Endometrial microvascular endothelial cells (primary cell): ENCODE data around the gene NCAM1. TPM values are rescaled to one million over a fixed set of nuclear protein-coding genes. Genes with fewer than 3 reads are reported as not detected.
"Not testable (repeated sequence)": the region's sequence is repeated elsewhere in the genome, so short reads cannot be mapped to it uniquely, and the experiment has no call there.

Source experiments
- in situ Hi-C: cut with HindIII; loops from 2 replicates; pipeline ENCODE4 v1.10.0; 2017; ENCODE audit warnings: low sequenced_read_pairs, low pct_unique_long_range_greater_than_20kb; ENCODE audit errors: inconsistent ontology term
- total RNA-seq: library from RNA; depleted of rRNA; stranded (reverse); fragments of >200 nt; gene quantifications from one replicate; pipeline ENCODE4 v1.2.3, GENCODE V29; 2015; ENCODE audit errors: inconsistent ontology term

The NCAM1 gene
- total RNA-seq, 1 donor from 2014 or later = not detected

GRCh38 chr11:113014262-113015097 lies 53.3 kb downstream of the NCAM1 start:
- in situ Hi-C loops = no loop called here

DNA sequence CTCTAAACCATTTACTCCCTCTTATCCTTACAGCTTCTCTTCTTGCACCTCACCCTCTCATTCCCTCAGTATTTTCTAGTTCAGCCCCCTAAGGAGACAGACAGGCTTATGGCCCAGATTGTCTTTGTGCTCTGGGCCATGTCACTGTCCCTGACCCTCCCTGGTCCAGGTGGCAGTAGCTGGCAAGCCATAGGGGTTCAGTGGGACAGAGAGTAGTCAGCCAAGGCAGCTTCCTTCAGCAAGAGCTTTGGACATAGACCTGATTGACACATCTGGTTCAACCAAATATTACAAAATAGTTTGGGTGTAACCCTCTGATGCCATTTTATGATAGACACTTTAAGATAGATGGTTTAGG lies 53.9 kb downstream of the NCAM1 start:
- in situ Hi-C loops = no loop called here

GRCh38 chr11:113016905-113017304 lies 55.7 kb downstream of the NCAM1 start:
- in situ Hi-C loops = no loop called here

- in situ Hi-C loops = no loop called here
Measured at GRCh38 chr11:113018913-113019312, 57.7 kb downstream of the NCAM1 start.

DNA sequence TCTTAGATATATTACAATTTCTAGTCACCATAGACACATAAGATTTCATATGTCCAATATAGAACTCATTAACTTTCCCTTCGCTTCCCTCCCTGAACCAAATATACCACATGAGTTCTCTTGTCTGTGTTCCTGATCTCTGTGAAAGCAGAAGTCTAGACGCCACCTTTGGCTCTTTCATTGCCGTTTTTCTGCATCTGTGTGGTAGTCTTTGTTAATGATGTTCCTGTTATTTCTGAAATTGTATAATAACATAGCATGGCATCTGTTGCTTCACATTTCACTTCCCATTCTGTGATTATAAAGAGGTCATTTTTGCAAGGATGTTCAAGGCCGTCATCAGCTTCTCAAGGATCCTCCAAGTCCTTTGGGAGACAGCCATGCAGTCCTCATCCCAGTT lies 58.5 kb downstream of the NCAM1 start:
- in situ Hi-C loops = no loop called here

DNA sequence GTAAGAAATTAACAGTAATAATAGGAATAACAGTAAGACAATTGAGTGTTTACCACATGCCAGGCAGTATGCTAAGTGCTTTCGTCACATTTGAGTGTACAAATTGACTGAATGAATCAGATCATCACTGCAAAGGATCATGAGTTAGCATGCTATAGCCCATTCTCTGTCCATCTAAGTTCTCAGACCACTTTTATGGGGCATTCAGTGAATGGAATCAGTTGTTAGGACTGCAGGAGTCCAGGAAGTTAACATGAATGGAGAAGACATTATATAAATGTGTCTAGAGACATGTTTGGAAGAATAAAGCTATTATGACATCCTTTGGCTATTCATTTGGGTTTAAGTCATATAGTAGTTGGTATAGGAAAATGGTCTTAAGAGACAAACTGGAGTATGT lies 59.9 kb downstream of the NCAM1 start:
- in situ Hi-C loops = no loop called here

DNA sequence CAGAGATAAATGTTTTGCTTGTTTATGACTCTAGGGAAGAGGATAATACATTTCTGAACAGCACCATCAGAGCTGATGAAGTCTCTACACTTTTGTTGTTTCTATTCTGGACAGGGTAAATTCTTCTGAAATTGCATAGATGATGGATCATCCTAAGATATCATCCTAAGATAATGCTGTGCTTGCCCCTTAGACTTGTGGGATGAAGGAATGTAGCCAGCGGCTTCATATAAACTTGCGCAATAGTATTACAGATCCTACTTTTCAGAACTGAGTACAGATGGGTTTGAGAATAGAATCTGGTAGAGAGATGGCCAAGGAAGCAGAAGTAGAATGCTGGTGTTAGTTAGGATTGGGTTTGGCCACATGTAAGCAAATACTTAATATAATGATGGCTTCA lies 61.0 kb downstream of the NCAM1 start:
- in situ Hi-C loops = no loop called here

DNA sequence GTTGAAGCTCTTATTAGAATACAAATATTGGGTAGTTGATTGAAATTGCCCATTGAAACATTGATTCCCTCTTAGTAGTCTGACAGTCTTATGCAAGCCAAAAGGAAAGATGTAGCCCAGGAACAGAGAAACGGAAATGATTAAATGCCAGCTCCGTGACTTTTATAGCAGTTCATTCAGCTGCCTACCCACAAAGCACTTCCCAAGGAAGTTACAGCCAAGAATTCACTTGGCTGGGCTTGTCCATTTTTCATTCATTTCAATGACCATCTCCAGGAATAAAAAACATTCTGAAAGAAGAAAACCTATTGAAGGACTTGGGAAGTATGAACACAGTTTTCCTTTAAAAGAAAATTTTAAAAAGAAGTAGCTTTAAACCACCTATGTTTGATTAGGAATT lies 62.0 kb downstream of the NCAM1 start:
- in situ Hi-C loops = no loop called here

GRCh38 chr11:113023986-113024385 lies 62.8 kb downstream of the NCAM1 start:
- in situ Hi-C loops = no loop called here

DNA sequence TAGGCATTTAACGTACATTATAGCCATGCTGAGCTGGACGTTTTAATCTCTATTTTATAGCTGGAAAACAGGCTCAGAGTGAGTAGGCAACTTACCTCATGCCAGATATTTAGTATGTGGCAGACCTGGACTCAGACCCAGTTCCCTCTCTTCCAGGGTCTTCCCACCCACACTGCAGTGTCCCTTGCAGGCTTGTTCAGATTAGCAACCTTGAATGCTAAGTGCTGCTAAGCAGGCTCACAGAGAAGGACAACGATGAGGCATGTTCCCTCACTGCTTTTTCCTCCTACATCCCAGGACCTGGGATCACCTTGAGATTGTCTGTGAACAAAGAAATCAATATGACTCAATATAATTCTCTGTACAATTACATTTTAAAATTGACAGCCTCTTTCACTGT lies 65.6 kb downstream of the NCAM1 start:
- in situ Hi-C loops = no loop called here

GRCh38 chr11:113034576-113034975 lies 73.4 kb downstream of the NCAM1 start:
- in situ Hi-C loops = no loop called here

DNA sequence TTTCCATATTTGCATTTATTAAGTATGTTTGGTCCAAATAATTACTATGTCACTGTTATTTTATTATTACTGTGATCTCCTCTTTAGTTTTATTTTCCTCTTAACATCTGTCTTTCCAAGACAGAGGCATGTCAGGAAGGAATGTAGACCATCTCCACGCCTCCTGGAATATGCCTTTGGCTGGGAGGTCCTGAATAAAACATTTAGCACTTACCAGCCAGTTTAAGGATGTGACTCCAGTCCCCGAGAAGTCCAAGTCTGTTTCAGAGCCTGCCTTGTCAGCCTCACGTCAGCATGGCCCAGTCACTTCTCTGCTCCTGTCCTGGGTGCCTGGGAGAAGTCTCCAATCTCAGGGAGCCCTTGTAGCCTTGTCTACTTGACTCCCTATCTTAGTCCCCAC lies 74.5 kb downstream of the NCAM1 start:
- in situ Hi-C loops = no loop called here

- in situ Hi-C loops = no loop called here
Measured at GRCh38 chr11:113043698-113044097, 82.5 kb downstream of the NCAM1 start.

DNA sequence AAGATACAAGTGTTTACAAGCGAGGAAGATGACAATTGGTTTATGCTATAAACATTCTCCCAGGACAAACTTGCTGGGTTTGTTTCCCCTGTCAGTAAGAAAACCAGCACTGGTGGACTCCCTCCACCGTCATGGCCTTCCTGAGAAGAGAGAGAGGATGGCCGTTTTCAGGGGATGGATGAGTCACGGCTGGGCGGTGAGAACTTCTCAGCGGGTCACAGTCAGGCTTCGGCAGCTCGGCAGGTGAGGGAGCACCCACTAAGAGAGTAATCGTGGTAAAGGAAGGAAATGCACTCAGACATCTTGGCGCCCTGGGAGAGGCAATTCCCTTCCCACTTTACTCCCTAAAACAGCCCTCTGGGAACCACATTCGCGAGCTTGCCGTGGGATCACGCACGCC lies 83.9 kb downstream of the NCAM1 start:
- in situ Hi-C loops = no loop called here

- in situ Hi-C loops = no loop called here
Measured at GRCh38 chr11:113046866-113047265, 85.6 kb downstream of the NCAM1 start.

DNA sequence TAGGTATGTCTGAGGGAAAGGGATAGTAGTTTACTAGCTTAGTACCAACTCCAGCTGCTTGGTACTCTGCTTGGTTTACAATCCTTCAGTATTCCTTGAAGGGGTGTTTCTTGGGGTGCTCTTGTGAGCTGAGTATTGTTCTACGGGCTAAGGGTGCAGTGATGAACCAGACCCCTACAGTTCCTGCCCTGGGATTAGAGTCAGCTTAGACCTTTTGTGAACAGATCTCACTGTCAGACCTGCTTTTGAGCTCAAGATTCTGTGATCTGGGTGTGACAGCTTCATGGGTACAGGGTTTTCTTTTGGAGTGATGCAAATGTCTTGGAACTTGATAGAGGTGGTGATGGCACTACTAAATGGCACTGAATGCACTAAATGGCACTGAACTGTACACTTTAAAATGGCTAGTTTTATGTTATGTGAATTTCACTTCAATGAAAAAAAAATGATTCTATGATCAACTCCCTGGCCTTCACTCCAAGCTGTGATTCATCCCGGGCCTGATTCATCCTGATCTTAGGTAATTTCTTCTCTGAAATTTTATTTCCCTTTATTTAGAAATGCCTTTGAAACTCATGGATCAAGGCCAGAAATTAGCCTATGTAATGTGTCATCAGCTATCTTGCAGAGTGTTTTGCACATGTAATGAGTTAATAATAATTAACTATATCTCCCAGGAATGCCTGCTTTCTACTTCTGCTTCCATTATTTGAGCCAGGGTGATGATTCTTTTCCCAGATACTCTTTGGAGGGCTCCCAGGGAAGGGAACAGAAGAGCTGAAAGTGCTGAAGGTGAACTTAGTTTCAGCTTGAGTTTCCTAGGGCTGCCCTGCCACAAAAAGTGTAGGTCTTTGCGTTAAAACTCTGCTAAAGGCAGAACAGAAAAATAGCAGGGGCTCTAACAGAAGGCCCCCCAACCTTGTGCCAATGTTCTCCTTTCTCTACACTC lies 87.9 kb downstream of the NCAM1 start:
- in situ Hi-C loops = no loop called here

DNA sequence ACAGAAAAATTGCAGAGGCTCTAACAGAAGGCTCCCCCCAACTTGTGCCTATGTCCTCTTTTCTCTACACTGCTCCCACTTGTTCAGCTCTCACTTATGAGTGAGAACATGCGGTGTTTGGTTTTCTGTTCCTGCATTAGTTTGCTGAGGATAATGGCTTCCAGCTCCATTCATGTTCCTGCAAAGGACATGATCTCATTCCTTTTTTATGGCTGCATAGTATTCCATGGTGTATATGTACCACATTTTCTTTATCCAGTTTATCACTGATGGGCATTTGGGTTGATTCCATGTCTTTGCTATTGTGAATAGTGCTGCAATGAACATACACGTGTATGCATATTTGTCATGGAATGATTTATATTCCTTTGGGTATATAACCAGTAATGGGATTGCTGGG lies 91.8 kb downstream of the NCAM1 start:
- in situ Hi-C loops = not testable (repeated sequence)

- in situ Hi-C loops = no loop called here
Measured at GRCh38 chr11:113057038-113057437, 95.8 kb downstream of the NCAM1 start.

GRCh38 chr11:113059548-113059947 lies 98.3 kb downstream of the NCAM1 start:
- in situ Hi-C loops = no loop called here

DNA sequence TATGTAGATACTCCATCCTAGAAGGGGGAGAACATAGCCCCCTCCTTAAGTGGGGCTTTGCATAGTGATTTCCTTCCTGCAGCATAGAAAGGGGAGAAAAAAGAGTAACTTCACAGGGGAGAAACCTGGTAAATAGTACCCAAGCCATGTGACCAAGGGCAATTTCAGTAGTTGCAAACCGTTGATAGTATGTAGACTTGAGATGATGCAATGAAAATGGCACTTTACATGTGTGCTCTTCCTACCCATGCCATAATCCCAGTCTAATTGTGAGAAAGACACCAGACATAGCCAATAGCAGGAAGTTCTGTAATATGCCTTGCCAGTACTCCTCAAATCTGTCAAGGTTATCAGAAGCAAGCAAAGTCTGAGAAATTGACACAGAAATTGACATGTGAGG lies 104.1 kb downstream of the NCAM1 start:
- in situ Hi-C loops = no loop called here
